ENCODE results near the gene SMTNL2. TPM values are rescaled to one million over a fixed set of nuclear protein-coding genes. Genes with fewer than 3 reads are reported as not detected.

Gene SMTNL2
- total and polyA plus RNA-seq, 2 of the 4 experiments (the other 2 are of a cell fraction): not detected

- H3K23ac ChIP-seq (ENCODE audit: low read depth, low read length): no peak overlapping the region
- H3K4me3 ChIP-seq (ENCODE audit: insufficient read depth, low read depth, low read length): no peak overlapping the region
- H4K20me1 ChIP-seq (ENCODE audit: insufficient read depth, low read length): no peaks in the 10 kb centered on the region
- no peak overlapping the region for H2BK120ac ChIP-seq (ENCODE audit: low read depth, low read length)
- H3K9me1 ChIP-seq (ENCODE audit: insufficient read depth, low read length): no peaks in the 10 kb centered on the region
- no peak overlapping the region for H3K4ac ChIP-seq (ENCODE audit: low read depth, low read length)
- ChIA-PET POLR2A (ENCODE audit: unreplicated experiment) (no interaction called here), CTCF (no interaction called here)
- BruUV-seq (replicated peaks): no TSS peak
- H4K91ac ChIP-seq (ENCODE audit: insufficient read depth, low read depth, low read length): no peak overlapping the region
- H3K27ac ChIP-seq (ENCODE audit: insufficient read depth, low read length): no peak overlapping the region
- ATAC-seq (ENCODE audit: low read depth) (peak; percentile 41), DNase-seq (peak; percentile 30)
- peak overlapping the region; percentile 41 for H2AFZ ChIP-seq (replicated peaks; ENCODE audit: low read length, poor library complexity)
- 47% methylated on average over 3 of the region's 12 CpGs; no CpG with 5 or more reads in 1 of the 2 experiments for WGBS, 2 experiments (ENCODE audit: extremely low coverage in 2 of 2, insufficient read length in 1 of 2)
- no peak overlapping the region for H2BK15ac ChIP-seq (ENCODE audit: low read depth, low read length)
- H2BK20ac ChIP-seq (ENCODE audit: low read depth, low read length): no peak overlapping the region
- H3K79me1 ChIP-seq (ENCODE audit: low read depth in 1 of 2, low read length in 2 of 2): no peaks in the 10 kb centered on the region
- no peak overlapping the region for H4K8ac ChIP-seq (ENCODE audit: low read depth in 2 of 2, low read length in 2 of 2)
- H3K4me1 ChIP-seq (ENCODE audit: control insufficient read depth, insufficient read depth, low read length): peaks cover 8% of the 10 kb centered on the region; the same call in 1 of the 2 replicates
- H3K9me3 ChIP-seq (ENCODE audit: control insufficient read depth, insufficient read depth, low read length): no peaks in the 10 kb centered on the region
- H3K14ac ChIP-seq (replicated peaks; ENCODE audit: low read depth, low read length): no peak overlapping the region
- H3K36me3 ChIP-seq (ENCODE audit: control insufficient read depth, insufficient read depth, low read length): no peaks in the 10 kb centered on the region
- in situ Hi-C loops (cut with MboI; ENCODE audit: low sequenced_read_pairs) (no loop called here), dilution Hi-C loops (cut with HindIII; ENCODE audit: low sequenced_read_pairs, unreplicated experiment) (no loop called here), intact Hi-C loops (cut with micrococcal nuclease) (no loop called here)
- no peak overlapping the region for H2AK9ac ChIP-seq (replicated peaks; ENCODE audit: low read depth, low read length, poor library complexity)
- H4K5ac ChIP-seq (ENCODE audit: low read depth, low read length): no peak overlapping the region; the same call in 1 of the 2 replicates
- H3K4me2 ChIP-seq (ENCODE audit: low read depth, low read length): no peak overlapping the region
- H2AK5ac ChIP-seq (ENCODE audit: low read depth, low read length): no peak overlapping the region
- no peak overlapping the region for H3K18ac ChIP-seq (ENCODE audit: low read depth, low read length)
- TF ChIP-seq RFX5 (IDR thresholded peaks at IDR 0.05; ENCODE audit: low read depth, low read length): no peak
- TF ChIP-seq CHD1 (IDR thresholded peaks at IDR 0.05; ENCODE audit: low read depth, low read length): no peak
- no peak for TF ChIP-seq USF2 (IDR thresholded peaks at IDR 0.05; ENCODE audit: low read depth, low read length)
- TF ChIP-seq MXI1 (IDR thresholded peaks at IDR 0.05; ENCODE audit: borderline replicate concordance, low read depth, low read length): no peak
- TF ChIP-seq POLR2A (IDR thresholded peaks at IDR 0.05; ENCODE audit: low read depth, low read length): no peak
- TF ChIP-seq CTCF (conservative IDR thresholded peaks at IDR 0.05; ENCODE audit: low read depth, low read length): no peak
- TF ChIP-seq MAZ (IDR thresholded peaks at IDR 0.05; ENCODE audit: borderline replicate concordance, low read depth, low read length): no peak
- TF ChIP-seq MAFK (IDR thresholded peaks at IDR 0.05; ENCODE audit: low read depth, low read length): no peak
- no peak overlapping the region for H3K56ac ChIP-seq (ENCODE audit: extremely low read depth, insufficient read depth, low read length)
- no peak overlapping the region for H3K9ac ChIP-seq (ENCODE audit: low read depth, low read length)
- H2BK5ac ChIP-seq (ENCODE audit: low read depth, low read length, poor library complexity, severe bottlenecking): no peak overlapping the region
- peaks cover 28% of the 10 kb centered on the region for H3K27me3 ChIP-seq (ENCODE audit: control insufficient read depth, insufficient read depth, low read length)
Observed at GRCh38 chr17:4605826-4606225, 21.5 kb downstream of the SMTNL2 start.

All from IMR-90 (cell line).